ENCODE measurements around the gene FBRSL1.

DNA sequence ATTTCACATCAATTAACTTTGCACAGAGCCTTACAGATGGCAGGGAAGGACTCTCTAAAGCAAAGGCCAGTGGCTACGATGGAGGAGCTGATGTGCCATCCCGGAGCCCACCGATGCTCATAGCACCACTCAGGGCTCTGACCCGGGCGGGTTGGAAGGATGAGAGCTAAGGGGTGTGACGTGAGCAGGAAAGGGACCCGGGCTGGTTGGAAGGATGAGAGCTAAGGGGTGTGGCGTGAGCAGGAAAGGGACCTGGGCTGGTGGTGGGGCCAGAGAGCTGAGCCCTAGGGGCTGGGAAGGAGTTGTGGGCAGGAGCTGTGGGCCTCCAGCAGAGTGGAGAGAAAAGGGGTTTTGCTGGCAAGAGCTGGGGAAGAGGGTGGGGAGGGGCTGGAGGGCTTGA lies 3.8 kb upstream of the FBRSL1 start:
- TF ChIP-seq CTCF (IDR thresholded peaks at IDR 0.05) (no peak), POLR2A (IDR thresholded peaks at IDR 0.05) (no peak)
